SU-DHL-6 (cell line): Measurements from ENCODE around the gene ZNF618.

ENCODE experiments used
- EZH2phosphoT487 ChIP-seq: fragments of 200-600 bp; sonication (generic), shearing (Covaris generic); conservative IDR thresholded peaks from 2 replicates; pipeline ENCODE4 v1.6.1; 2018; ENCODE audit warnings: mild to moderate bottlenecking, antibody characterized with exemption, low read length, moderate library complexity, mixed read lengths
- TF ChIP-seq, protein P1 (sequence below): fragments of 200-600 bp; sonication (generic); IDR thresholded peaks from one replicate; pipeline ENCODE4 v1.5.1; 2017; ENCODE audit warnings: antibody characterized with exemption, mild to moderate bottlenecking, low read length, moderate library complexity; ENCODE audit not compliant: insufficient read depth, poor library complexity, severe bottlenecking

DNA sequence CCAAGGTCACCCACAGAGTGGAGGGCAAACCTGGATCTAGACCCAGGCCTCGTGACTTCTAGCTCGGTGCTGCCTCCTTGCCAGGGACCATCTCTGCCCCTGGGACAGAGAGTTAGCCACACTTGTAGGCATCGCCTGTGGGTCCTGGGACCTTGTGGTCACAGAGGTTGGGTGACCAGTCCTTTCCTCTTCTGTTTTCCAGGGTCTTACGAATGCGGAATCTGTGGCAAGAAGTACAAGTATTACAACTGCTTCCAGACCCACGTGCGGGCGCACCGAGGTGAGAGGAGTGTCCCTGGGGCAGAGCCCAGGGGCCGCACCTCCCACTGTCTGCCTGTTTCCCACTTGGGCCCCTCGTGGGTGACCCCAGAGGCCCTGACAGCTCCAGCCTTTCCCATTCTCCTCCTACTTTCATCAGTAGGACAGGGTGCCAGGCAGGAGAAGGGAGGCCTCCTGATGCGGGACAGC is 125.7 kb downstream of the ZNF618 start:
- TF ChIP-seq, protein P1, sequence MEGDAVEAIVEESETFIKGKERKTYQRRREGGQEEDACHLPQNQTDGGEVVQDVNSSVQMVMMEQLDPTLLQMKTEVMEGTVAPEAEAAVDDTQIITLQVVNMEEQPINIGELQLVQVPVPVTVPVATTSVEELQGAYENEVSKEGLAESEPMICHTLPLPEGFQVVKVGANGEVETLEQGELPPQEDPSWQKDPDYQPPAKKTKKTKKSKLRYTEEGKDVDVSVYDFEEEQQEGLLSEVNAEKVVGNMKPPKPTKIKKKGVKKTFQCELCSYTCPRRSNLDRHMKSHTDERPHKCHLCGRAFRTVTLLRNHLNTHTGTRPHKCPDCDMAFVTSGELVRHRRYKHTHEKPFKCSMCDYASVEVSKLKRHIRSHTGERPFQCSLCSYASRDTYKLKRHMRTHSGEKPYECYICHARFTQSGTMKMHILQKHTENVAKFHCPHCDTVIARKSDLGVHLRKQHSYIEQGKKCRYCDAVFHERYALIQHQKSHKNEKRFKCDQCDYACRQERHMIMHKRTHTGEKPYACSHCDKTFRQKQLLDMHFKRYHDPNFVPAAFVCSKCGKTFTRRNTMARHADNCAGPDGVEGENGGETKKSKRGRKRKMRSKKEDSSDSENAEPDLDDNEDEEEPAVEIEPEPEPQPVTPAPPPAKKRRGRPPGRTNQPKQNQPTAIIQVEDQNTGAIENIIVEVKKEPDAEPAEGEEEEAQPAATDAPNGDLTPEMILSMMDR, result no peak
- no peak for TF ChIP-seq EZH2phosphoT487
